A549 (cell line): ENCODE results near the gene PRSS21.

Source experiments
- CEBPB ChIP-seq, 2 experiments: fragments of >200 bp in 1 of 2; sonication (Bioruptor Twin) in 1 of 2; formaldehyde crosslinking in 1 of 2; IDR thresholded peaks; 2 replicates each; pipeline ENCODE4 v1.6.1; 2012 to 2016
- CTCF ChIP-seq: fragments of >200 bp; sonication (Bioruptor Twin); formaldehyde crosslinking; IDR thresholded peaks from 3 replicates; pipeline ENCODE4 v1.5.1; 2016
- JUN ChIP-seq, 2 experiments: fragments of >200 bp; sonication (Bioruptor Twin); formaldehyde crosslinking; IDR thresholded peaks; 2 replicates in 1 of 2; 3 replicates in 1 of 2; pipeline ENCODE4 v1.6.1; 2016 to 2017
- POLR2A ChIP-seq: IDR thresholded peaks from 2 replicates; pipeline ENCODE4 v1.6.1; 2012; ENCODE audit warnings: mild to moderate bottlenecking, low read length
- RAD21 ChIP-seq, 2 experiments: fragments of >200 bp in 1 of 2; sonication (Bioruptor Twin) in 1 of 2; formaldehyde crosslinking in 1 of 2; IDR thresholded peaks in 1 of 2; conservative IDR thresholded peaks in 1 of 2; 2 replicates in 1 of 2; 3 replicates in 1 of 2; pipeline ENCODE4 v1.6.1; 2012 to 2018; ENCODE audit warnings: inconsistent platforms in 1 of 2
- REST ChIP-seq: fragments of 200-600 bp; sonication (generic); IDR thresholded peaks from 2 replicates; pipeline ENCODE4 v1.6.1; 2016; ENCODE audit warnings: antibody characterized with exemption, mild to moderate bottlenecking, moderate library complexity

- TF ChIP-seq CEBPB (IDR thresholded peaks at IDR 0.05), result no peak
- TF ChIP-seq CTCF, result no peak
- no peak for TF ChIP-seq REST
- no peak for TF ChIP-seq JUN (IDR thresholded peaks at IDR 0.05)
- no peak for TF ChIP-seq RAD21 (conservative IDR thresholded peaks at IDR 0.05 in 1 of 2, IDR thresholded peaks at IDR 0.05 in 1 of 2)
- TF ChIP-seq POLR2A, result no peak
These were observed 2.3 kb downstream of the PRSS21 start for GRCh38 chr16:2819179-2819938.
